Ishikawa (cell line): Measurements from ENCODE around the gene FTO.
A peak's percentile ranks its signal among the peaks of the same experiment; 100 is the strongest.

ENCODE experiments used
- CEBPB ChIP-seq: IDR thresholded peaks from 2 replicates; pipeline ENCODE4 v1.6.1; 2012
- CREB1 ChIP-seq: IDR thresholded peaks from 2 replicates; pipeline ENCODE4 v1.6.1; 2012; ENCODE audit warnings: low read depth
- EGR1 ChIP-seq: IDR thresholded peaks from 2 replicates; pipeline ENCODE4 v1.6.1; 2012
- EP300 ChIP-seq: IDR thresholded peaks from 2 replicates; pipeline ENCODE4 v1.6.1; 2012; ENCODE audit warnings: borderline replicate concordance
- FOXM1 ChIP-seq: IDR thresholded peaks from 2 replicates; pipeline ENCODE4 v1.6.1; 2012; ENCODE audit warnings: low read depth, borderline replicate concordance
- NFIC ChIP-seq: IDR thresholded peaks from 2 replicates; pipeline ENCODE4 v1.6.1; 2012
- RAD21 ChIP-seq: IDR thresholded peaks from 2 replicates; pipeline ENCODE4 v1.6.1; 2012; ENCODE audit warnings: low read depth
- REST ChIP-seq: IDR thresholded peaks from 2 replicates; pipeline ENCODE4 v1.6.1; 2012; ENCODE audit warnings: low read depth, mild to moderate bottlenecking
- TAF1 ChIP-seq: IDR thresholded peaks from 2 replicates; pipeline ENCODE4 v1.6.1; 2012; ENCODE audit warnings: low read depth, mild to moderate bottlenecking
- TCF12 ChIP-seq: IDR thresholded peaks from 2 replicates; pipeline ENCODE4 v1.6.1; 2012; ENCODE audit warnings: low read depth
- TEAD4 ChIP-seq: IDR thresholded peaks from 2 replicates; pipeline ENCODE4 v1.6.1; 2012
- USF1 ChIP-seq: IDR thresholded peaks from 2 replicates; pipeline ENCODE4 v1.6.1; 2012
- YY1 ChIP-seq: IDR thresholded peaks from 2 replicates; pipeline ENCODE4 v1.6.1; 2012; ENCODE audit warnings: low read depth
- ZBTB7A ChIP-seq: IDR thresholded peaks from 2 replicates; pipeline ENCODE4 v1.6.1; 2012; ENCODE audit warnings: low read depth
- TF ChIP-seq, protein P1 (sequence below): IDR thresholded peaks from 2 replicates; pipeline ENCODE4 v1.6.1; 2012

The FTO gene

DNA sequence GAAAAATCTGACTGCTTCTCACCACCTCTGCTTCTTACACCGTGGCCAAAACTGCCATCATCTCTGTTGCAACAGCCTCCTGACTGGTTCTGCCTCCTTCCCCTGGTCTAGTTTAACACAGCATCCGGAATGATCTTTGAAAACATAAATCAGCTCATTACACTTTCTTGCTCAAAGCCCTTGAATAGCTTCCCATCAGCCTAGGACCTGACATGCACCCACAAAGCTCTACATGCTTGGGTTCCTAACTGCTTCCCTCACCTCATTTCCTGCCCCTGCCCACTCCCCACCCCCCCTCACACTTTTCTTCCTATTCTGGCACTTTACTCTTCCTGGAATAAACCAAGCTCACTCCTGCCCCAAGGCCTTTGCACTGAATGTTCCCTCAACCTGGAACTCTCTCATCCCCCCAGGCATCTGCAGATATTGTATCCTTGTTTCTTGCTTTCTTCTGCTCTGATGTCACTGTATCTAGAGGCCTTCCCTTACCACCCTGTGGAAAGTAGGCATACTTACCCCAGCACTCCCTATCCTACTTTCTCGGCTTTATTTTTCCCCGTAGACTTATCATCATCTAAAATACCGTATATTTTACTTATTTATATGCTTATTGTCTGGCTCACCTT is 112.4 kb downstream of the FTO start:
- no peak for TF ChIP-seq TEAD4

DNA sequence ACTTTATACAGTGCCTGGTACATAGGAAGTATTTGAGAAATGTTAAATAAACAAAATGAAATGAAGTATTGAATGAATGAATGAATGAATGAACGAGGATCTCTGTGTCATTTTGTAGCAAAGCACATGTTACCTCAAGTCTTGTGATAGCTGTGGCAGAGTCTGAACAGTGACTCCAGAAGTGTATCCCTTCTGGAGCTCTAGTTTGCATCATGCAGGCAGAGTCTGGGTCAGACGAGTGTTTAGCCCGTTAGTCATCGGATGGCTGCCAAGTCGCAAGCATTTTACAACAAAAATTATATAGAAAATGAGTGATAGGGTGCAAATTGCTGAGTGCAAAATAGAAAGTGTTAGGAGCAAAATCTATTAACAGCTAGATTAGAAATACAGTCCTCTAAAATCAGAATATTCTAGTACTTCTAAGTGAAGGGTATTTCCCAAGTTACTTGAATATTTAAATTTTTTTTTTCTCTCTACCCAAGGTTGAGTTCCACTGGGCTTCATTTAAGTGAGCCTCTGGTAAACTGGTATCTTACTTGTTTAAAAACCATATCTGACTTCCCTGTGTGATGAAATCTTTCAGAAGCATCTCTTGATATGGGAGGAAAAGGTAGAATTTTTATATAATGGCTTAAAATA is 113.3 kb downstream of the FTO start:
- TF ChIP-seq NFIC (peak; percentile 42; the same call in 1 of the 2 replicates), CEBPB (no peak)

- no peak for TF ChIP-seq CEBPB
- no peak for TF ChIP-seq YY1
- TF ChIP-seq TAF1: no peak
- no peak for TF ChIP-seq ZBTB7A
- TF ChIP-seq TCF12: no peak
- TF ChIP-seq, protein P1, sequence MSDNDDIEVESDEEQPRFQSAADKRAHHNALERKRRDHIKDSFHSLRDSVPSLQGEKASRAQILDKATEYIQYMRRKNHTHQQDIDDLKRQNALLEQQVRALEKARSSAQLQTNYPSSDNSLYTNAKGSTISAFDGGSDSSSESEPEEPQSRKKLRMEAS: no peak
Measured at GRCh38 chr16:53817812-53818550, 114.0 kb downstream of the FTO start.

GRCh38 chr16:53821487-53821886 is 117.5 kb downstream of the FTO start:
- TF ChIP-seq ZBTB7A: no peak
- no peak for TF ChIP-seq YY1
- no peak for TF ChIP-seq REST
- no peak for TF ChIP-seq EGR1
- no peak for TF ChIP-seq TEAD4
- TF ChIP-seq CEBPB: no peak
- TF ChIP-seq EP300: no peak
- TF ChIP-seq RAD21: no peak
- TF ChIP-seq, protein P1: no peak
- TF ChIP-seq CREB1: no peak
- no peak for TF ChIP-seq TCF12
- no peak for TF ChIP-seq USF1
- TF ChIP-seq NFIC: no peak
- TF ChIP-seq TAF1: no peak
- no peak for TF ChIP-seq FOXM1

DNA sequence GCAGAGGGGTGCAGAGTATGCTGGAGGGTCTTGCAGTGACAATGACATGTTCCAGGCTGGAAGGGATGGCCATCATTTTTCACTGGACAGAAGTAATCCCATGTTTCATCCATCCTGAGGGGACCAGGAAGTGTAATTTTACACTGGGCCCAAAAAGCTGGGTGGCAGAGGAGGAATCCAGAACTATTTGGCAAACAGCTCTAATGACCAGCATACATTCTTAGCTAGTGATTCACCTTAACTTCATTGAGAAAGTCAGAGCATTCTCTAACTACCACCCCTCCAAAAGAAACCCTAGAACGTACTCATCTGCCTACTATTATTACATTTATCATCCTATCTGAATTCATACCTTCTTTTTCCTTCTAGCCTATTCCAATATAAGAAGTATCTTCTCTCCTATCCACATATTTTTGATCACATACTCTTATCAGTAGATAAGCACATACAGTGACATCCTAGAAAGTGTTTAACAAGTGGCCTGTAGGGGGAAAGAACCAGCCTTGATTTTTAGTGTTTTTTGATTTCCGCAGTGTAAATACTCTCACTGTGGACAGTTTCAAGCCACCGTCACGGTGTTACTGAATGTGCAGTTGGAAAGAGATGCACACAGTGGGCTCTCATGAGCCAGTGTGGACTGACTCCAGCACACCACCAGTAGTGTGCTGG is 118.1 kb downstream of the FTO start:
- TF ChIP-seq NFIC: peak; percentile 32; the same call in 1 of the 2 replicates
- TF ChIP-seq TEAD4: peak; percentile 76
- no peak for TF ChIP-seq REST

GRCh38 chr16:53822936-53823529 is 119.1 kb downstream of the FTO start:
- TF ChIP-seq REST (no peak), FOXM1 (no peak), CEBPB (no peak), CREB1 (no peak), NFIC (no peak), TCF12 (no peak), ZBTB7A (no peak), TAF1 (no peak)
- TF ChIP-seq, protein P1: no peak
